Cardiac septum (tissue), 1 donor: ENCODE measurements around the gene RFK. TPM values are rescaled to one million over a fixed set of nuclear protein-coding genes. Genes with fewer than 3 reads are reported as not detected.

Source experiments
- DNase-seq: peaks from one replicate; pipeline ENCODE4 v3.0.0-alpha.2; 2020; ENCODE audit warnings: low spot score
- intact Hi-C: fragments of 100-400 bp; cut with DNase I; formaldehyde crosslinking; loops from one replicate; pipeline ENCODE4 v1.14.0; 2022
- total RNA-seq: library from RNA; stranded (reverse); fragmentation: NEBNext Ultra II Directional; extraction: Animal tissue kit (Norgen Biotek cat#: 25700); gene quantifications from one replicate; pipeline ENCODE4 v1.2.1, GENCODE V29; 2021
- donor health status: DM: no; HTN: no; CAD: no.

The RFK gene
- total RNA-seq, 1 donor from 2014 or later: 18.1 TPM

GRCh38 chr9:76342858-76343257 lies 51.4 kb downstream of the RFK start:
- intact Hi-C loops: no loop called here
- no peak for DNase-seq

DNA sequence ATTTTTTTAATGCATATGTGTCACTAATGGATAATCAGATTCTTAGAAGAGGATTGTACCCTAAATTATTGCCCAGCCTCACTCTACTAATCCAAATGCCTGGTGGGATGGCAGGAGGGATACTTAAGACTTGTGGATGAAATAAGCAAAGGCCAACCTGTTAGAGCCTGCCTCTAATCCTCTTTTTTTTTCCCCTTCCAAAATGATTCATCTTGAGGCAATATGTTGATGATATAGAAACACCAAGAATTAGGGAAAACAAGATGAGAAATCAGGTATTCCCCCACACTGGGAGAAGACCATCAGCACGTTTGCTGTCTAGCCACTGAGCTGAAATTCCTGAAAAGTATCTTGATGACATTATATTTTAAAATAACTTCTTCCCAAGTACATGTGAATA lies 52.0 kb downstream of the RFK start:
- no peak for DNase-seq

GRCh38 chr9:76341616-76342015 lies 52.6 kb downstream of the RFK start:
- no peak for DNase-seq
- intact Hi-C loops: no loop called here

More for the DNA sequence above, 52.0 kb downstream of the RFK start:
- intact Hi-C loops: no loop called here

- intact Hi-C loops: no loop called here
- no peak for DNase-seq
These were observed 55.8 kb downstream of the RFK start for GRCh38 chr9:76338418-76338817.

DNA sequence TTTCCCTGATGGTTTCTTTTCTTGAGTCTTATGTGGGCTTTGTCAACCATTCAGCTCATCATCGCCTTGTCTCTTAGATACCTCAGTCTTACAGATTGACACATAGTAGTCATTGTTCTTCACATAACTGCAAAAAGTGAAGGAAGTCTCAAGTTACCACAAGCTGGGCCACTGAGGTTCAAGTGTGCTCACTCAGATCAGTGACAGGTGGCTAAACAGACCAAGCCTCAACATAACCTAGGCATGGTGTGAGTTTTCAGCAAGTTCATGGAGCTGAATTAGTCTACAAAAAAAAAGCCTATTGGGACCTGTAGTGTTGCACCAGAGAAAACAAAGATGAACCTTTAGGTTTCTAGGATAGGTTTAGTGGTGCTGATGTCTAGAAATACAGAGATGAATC lies 58.2 kb downstream of the RFK start:
- intact Hi-C loops: no loop called here
- DNase-seq: no peak

Other genes starting within 250 kb of the RFK start
- gene GCNT1, start 64.8 kb upstream of the RFK start, total RNA-seq: 2.0 TPM